Measurements from ENCODE around the gene ASIP. TPM values are rescaled to one million over a fixed set of nuclear protein-coding genes. Genes with fewer than 3 reads are reported as not detected.

Gene ASIP
- total RNA-seq, 1 donor from 2014 or later, result not detected

Other genes starting within 250 kb of the ASIP start
- 304 and 313 TPM in 2 replicates for gene RALY, start 247.5 kb upstream of the ASIP start, total RNA-seq
- 106 and 111 TPM in 2 replicates for gene EIF2S2, start 129.2 kb upstream of the ASIP start, total RNA-seq
- 358 TPM in 2 replicates for gene AHCY, start 61.9 kb downstream of the ASIP start, total RNA-seq
- gene ITCH, start 121.8 kb downstream of the ASIP start, total RNA-seq, result 68.6 and 69.3 TPM in 2 replicates